Heart right ventricle (tissue), 16 donors: ENCODE measurements around the gene SLC39A12. TPM values are rescaled to one million over a fixed set of nuclear protein-coding genes. Genes with fewer than 3 reads are reported as not detected.

Source experiments
- ATAC-seq, 8 donors: fragments of 200-7000 bp; cut with Tn5 transposase; one replicate each; pipeline ENCODE4 v1.9.1; 2020; ENCODE audit warnings: mild to moderate bottlenecking in 8 of 8, moderate library complexity in 8 of 8, moderate number of reproducible peaks in 1 of 8
- DNase-seq, 2 donors: peaks; one replicate each; pipeline ENCODE4 v3.0.0-alpha.2; 2020
- H3K27ac ChIP-seq, 10 donors: fragments of 200-600 bp; sonication (generic) in 2 of 10; one replicate each; pipeline versions ENCODE4 v1.5.0 to v1.8.0; 2020 to 2022; ENCODE audit warnings: mild to moderate bottlenecking in 3 of 10
- H3K27me3 ChIP-seq, 7 donors: fragments of 200-600 bp; one replicate each; pipeline ENCODE4 v1.8.0; 2021 to 2022; ENCODE audit warnings: mild to moderate bottlenecking in 2 of 7
- H3K36me3 ChIP-seq, 9 donors: fragments of 200-600 bp; sonication (generic) in 1 of 9; one replicate each; pipeline versions ENCODE4 v1.5.0 to v1.8.0; 2020 to 2022; ENCODE audit warnings: mild to moderate bottlenecking in 2 of 9
- H3K4me1 ChIP-seq, 9 donors: fragments of 200-600 bp; sonication (generic) in 1 of 9; one replicate each; pipeline versions ENCODE4 v1.5.0 to v1.8.0; 2020 to 2022; ENCODE audit warnings: mild to moderate bottlenecking in 4 of 9
- H3K4me3 ChIP-seq, 10 donors: fragments of 200-600 bp; sonication (generic) in 2 of 10; one replicate each; pipeline versions ENCODE4 v1.5.0 to v1.8.0; 2020 to 2022; ENCODE audit warnings: mild to moderate bottlenecking in 7 of 10, moderate library complexity in 2 of 10
- H3K9me3 ChIP-seq, 11 donors: fragments of 200-600 bp in 10 of 11; sonication (generic) in 2 of 11; one replicate each; pipeline versions ENCODE4 v1.5.0 to v1.8.0; 2013 to 2022; ENCODE audit warnings: mild to moderate bottlenecking in 2 of 11, control low read depth in 1 of 11, moderate library complexity in 1 of 11
- WGBS, 2 donors: extraction: QIAGEN DNeasy Blood & Tissue Kit; methylation state at CpG; one replicate each; pipeline ENCODE4 v1.1.7; 2013; ENCODE audit warnings: inconsistent platforms in 1 of 2; 5-methylcytosine and 5-hydroxymethylcytosine counted together
- intact Hi-C, 10 donors: fragments of 100-400 bp; cut with DNase I; formaldehyde crosslinking; loops; one replicate each; pipeline versions ENCODE4 v1.11.1 to v1.14.2; 2022
- polyA plus RNA-seq, 2 donors: library from polyadenylated mRNA; stranded (reverse); fragments of 200-250 nt; gene quantifications; one replicate each; pipeline ENCODE4 v1.2.3, GENCODE V29; 2013
- total RNA-seq, 10 donors: library from RNA; stranded (reverse); fragmentation: NEBNext Ultra II Directional in 3 of 10; extraction: Animal tissue kit (Norgen Biotek cat#: 25700) in 3 of 10; gene quantifications; one replicate each; pipeline versions ENCODE4 v1.2.1 to v1.2.4, GENCODE V29; 2021 to 2023
- TF ChIP-seq, protein P1 (sequence below), 9 donors: fragments of 200-600 bp; sonication (generic) in 2 of 9; IDR thresholded peaks; one replicate each; pipeline versions ENCODE4 v1.5.0 to v1.8.0; 2021 to 2022; ENCODE audit warnings: antibody characterized with exemption in 9 of 9, mild to moderate bottlenecking in 5 of 9, moderate library complexity in 1 of 9
- donor health status: Arrhythmogenic right ventricular cardiomyopathy.
- donor health status: ischemic (EF 13 %, LVEDD 7.1; RV severe dilation, severe dysfunction).
- donor health status: healthy with polysubstance abuse.
- donor health status: DM: no; HTN: yes; CAD: no.
- donor health status: DM: no; HTN: no; CAD: no.
- donor health status: ischemic (EF 25% LVEDD 6.9; RV normal size, moderate dysfunction).
- donor health status: ischemic (EF 25% LVEDD 5.7; RV mildly dilated, moderate dysfunction).
- donor health status: healthy.
- donor health status: DM: yes; HTN: yes; CAD: no.
- donor health status: Ischemic cardiomyopathy.
- donor health status: ischemic (EF 35%, LVEDD 5.7; RV mildly dilated, moderate dysfunction).
- donor health status: nonischemic (EF 11% LVEDD 7.7; RV severe dilation, severe dysfunction).
- donor health status: DM: yes; HTN: yes; CAD: no.
- donor health status: PGD.
- donor health status: ischemic (EF 29% LVEDD 5.4; RV normal size, mild dysfunction).
- donor health status: nonischemic (EF 23%, LVEDD 6.1; RV moderate dilation, normal function).

SLC39A12 gene
- total and polyA plus RNA-seq, 12 donors, result 0.01 to 0.08 TPM; not detected in 10

DNA sequence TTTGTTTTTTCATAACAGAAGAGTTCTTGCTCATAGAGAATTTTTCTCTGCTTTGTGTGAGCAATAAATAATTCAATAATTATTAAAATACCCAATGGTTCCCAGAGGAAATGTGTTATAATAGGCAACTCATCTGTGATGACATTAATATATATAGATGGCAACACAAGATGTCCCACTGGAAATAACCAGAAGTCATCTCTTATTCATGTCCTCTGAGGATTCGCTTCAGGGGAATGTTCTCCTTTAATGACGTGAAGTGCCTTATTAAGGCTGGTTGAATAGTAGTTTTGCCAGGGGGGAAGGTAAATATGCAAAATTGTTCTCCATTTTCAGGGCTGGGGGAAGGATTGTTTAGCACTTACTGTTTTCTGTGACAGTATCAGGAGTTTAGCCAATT lies 3.1 kb downstream of the SLC39A12 start:
- intact Hi-C loops, result no loop called here
- H3K27ac ChIP-seq, result no peak overlapping the region
- ATAC-seq, result no peak
- H3K36me3 ChIP-seq, result no peaks in the 10 kb centered on the region
- H3K27me3 ChIP-seq, result no peaks in the 10 kb centered on the region
- no peak overlapping the region for H3K4me3 ChIP-seq
- DNase-seq, result no peak
- peaks cover 0 to 8% (median 3%) of the 10 kb centered on the region in 11 donors for H3K9me3 ChIP-seq
- 76 to 84% methylated on average over 2 of the region's 2 CpGs for WGBS, 2 donors
- TF ChIP-seq, protein P1, sequence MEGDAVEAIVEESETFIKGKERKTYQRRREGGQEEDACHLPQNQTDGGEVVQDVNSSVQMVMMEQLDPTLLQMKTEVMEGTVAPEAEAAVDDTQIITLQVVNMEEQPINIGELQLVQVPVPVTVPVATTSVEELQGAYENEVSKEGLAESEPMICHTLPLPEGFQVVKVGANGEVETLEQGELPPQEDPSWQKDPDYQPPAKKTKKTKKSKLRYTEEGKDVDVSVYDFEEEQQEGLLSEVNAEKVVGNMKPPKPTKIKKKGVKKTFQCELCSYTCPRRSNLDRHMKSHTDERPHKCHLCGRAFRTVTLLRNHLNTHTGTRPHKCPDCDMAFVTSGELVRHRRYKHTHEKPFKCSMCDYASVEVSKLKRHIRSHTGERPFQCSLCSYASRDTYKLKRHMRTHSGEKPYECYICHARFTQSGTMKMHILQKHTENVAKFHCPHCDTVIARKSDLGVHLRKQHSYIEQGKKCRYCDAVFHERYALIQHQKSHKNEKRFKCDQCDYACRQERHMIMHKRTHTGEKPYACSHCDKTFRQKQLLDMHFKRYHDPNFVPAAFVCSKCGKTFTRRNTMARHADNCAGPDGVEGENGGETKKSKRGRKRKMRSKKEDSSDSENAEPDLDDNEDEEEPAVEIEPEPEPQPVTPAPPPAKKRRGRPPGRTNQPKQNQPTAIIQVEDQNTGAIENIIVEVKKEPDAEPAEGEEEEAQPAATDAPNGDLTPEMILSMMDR (IDR thresholded peaks at IDR 0.05), result no peak
- H3K4me1 ChIP-seq, result no peaks in the 10 kb centered on the region

DNA sequence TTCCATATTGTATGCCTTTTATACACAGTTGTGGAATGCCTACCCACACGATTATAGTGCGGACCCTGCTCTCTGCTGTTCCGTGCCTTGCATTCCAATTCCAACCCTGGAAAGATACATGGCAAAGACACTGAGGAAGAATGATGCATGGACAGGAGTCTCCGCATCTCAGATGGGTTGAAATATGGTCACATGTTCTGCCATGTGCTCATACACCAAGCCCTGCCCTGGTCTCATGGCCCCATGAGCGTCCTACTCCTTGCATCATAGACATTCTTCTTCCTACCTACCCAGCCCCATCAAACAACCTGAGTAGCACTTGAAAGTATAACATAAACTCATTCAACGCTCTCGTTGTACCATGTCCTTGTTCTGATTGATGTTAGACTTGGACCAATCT lies 6.3 kb downstream of the SLC39A12 start:
- no peak overlapping the region for H3K4me3 ChIP-seq
- no peaks in the 10 kb centered on the region for H3K27me3 ChIP-seq
- DNase-seq, result no peak
- ATAC-seq, result no peak
- no peaks in the 10 kb centered on the region for H3K36me3 ChIP-seq
- H3K9me3 ChIP-seq, result peaks cover 0 to 14% (median 5%) of the 10 kb centered on the region in 11 donors
- no peaks in the 10 kb centered on the region for H3K4me1 ChIP-seq
- 92 to 97% methylated on average over 7 of the region's 7 CpGs for WGBS, 2 donors
- H3K27ac ChIP-seq, result no peak overlapping the region
- intact Hi-C loops, result no loop called here
- TF ChIP-seq, protein P1 (IDR thresholded peaks at IDR 0.05), result no peak

DNA sequence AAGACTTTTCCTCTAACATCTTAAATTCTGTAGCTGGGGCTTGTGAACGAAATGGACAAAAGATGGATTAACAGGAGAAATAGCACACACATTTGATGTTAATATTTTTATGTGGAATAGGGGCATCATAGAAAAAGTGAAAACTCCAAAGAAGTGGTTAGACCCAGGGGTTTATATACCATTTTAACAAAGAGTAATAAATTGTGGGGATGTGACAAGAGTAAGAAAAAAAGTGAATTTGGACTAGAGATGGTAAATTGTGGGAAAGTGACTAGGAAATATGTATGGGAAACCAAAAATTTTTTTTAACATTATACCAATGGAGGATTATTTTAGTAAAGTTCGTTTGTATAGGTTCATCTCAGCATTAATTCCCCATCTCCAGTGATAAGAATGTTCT lies 8.2 kb downstream of the SLC39A12 start:
- intact Hi-C loops, result no loop called here
- Histone ChIP-seq H3K27ac (no peak overlapping the region), H3K4me1 (no peaks in the 10 kb centered on the region), H3K4me3 (no peak overlapping the region), H3K27me3 (no peaks in the 10 kb centered on the region), H3K36me3 (no peaks in the 10 kb centered on the region), H3K9me3 (peaks cover 0 to 14% (median 5%) of the 10 kb centered on the region in 11 donors)
- DNase-seq (no peak), ATAC-seq (no peak)
- TF ChIP-seq, protein P1 (IDR thresholded peaks at IDR 0.05), result no peak
- WGBS, 2 donors, result 70 to 78% methylated on average over 2 of the region's 2 CpGs

DNA sequence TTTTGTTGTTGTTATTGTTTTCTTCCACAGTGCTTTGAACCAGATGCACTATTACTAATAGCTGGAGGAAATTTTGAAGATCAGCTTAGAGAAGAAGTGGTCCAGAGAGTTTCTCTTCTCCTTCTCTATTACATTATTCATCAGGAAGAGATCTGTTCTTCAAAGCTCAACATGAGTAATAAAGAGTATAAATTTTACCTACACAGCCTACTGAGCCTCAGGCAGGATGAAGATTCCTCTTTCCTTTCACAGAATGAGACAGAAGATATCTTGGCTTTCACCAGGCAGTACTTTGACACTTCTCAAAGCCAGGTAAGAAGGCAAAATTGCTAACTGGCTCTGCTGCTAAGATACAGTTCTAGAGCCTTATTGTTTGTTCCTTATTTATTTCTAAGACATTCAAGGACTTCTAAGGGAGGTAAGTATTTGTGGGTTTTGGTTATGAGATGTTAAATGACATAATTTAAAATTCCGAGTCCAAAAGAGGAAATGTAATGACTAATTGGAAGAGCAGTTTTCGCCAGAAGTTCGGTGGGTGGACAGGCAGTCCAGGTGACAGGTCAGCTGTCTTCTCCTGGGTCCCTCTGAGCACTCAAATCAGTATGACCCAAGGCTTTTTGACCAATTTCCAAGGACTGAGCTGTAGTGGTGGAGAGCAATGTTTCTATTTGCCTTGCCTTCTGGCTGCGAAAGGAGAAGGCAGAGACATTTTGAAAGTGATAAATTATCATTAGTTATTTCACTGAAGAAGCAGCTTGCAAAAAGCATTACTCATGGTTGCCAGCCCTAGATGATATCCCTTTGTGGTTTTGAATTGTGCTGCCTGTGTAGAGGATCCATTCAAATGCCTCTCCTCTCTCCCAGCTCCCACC lies 10.1 kb downstream of the SLC39A12 start:
- Histone ChIP-seq H3K4me3 (no peak overlapping the region), H3K4me1 (no peaks in the 10 kb centered on the region), H3K27me3 (no peaks in the 10 kb centered on the region), H3K9me3 (peaks cover 0 to 14% (median 5%) of the 10 kb centered on the region in 11 donors), H3K36me3 (no peaks in the 10 kb centered on the region), H3K27ac (no peak overlapping the region)
- 70 to 82% methylated on average over 4 of the region's 4 CpGs for WGBS, 2 donors
- intact Hi-C loops, result no loop called here
- no peak for ATAC-seq
- TF ChIP-seq, protein P1 (IDR thresholded peaks at IDR 0.05), result no peak
- no peak for DNase-seq
